ENCODE results near the gene IGLL1.
"Not testable (repeated sequence)": the region's sequence is repeated elsewhere in the genome, so short reads cannot be mapped to it uniquely, and the experiment has no call there.

The IGLL1 gene

GRCh38 chr22:23547818-23548500 lies 32.1 kb downstream of the IGLL1 start:
- H3K27ac ChIP-seq (replicated peaks) = no peak overlapping the region
- no peak for DNase-seq (ENCODE audit: low read depth in 1 of 2, low spot score in 1 of 2)
- H3K4me3 ChIP-seq (replicated peaks; ENCODE audit: insufficient read depth, low read length) = no peak overlapping the region
- TF ChIP-seq GABPA (IDR thresholded peaks at IDR 0.05; ENCODE audit: low read depth) = no peak
- no peak for TF ChIP-seq POLR2AphosphoS5 (IDR thresholded peaks at IDR 0.05; ENCODE audit: low read depth)
- no peak for TF ChIP-seq CTCF (IDR thresholded peaks at IDR 0.05; ENCODE audit: insufficient read depth, low read length)
- no peak for TF ChIP-seq REST (IDR thresholded peaks at IDR 0.05; ENCODE audit: insufficient replicate concordance, low read depth)
- TF ChIP-seq SPI1 (IDR thresholded peaks at IDR 0.05; ENCODE audit: borderline replicate concordance, low read depth) = no peak
- H3K27me3 ChIP-seq (ENCODE audit: insufficient read depth, poor library complexity, severe bottlenecking) = no peaks in the 10 kb centered on the region

DNA sequence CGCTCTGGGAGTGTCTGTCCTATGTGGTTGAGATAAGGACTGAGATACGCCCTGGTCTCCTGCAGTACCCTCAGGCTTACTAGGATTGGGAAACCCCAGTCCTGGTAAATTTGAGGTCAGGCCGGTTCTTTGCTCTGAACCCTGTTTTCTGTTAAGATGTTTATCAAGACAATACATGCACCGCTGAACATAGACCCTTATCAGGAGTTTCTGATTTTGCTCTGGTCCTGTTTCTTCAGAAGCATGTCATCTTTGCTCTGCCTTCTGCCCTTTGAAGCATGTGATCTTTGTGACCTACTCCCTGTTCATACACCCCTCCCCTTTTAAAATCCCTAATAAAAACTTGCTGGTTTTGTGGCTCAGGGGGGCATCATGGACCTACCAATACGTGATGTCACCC lies 32.7 kb downstream of the IGLL1 start:
- not testable (repeated sequence) for H3K27me3 ChIP-seq (ENCODE audit: insufficient read depth, poor library complexity, severe bottlenecking); DNase-seq (ENCODE audit: low read depth in 1 of 2, low spot score in 1 of 2); H3K4me3 ChIP-seq (replicated peaks; ENCODE audit: insufficient read depth, low read length); H3K27ac ChIP-seq (replicated peaks)

- DNase-seq (ENCODE audit: low read depth in 1 of 2, low spot score in 1 of 2) = no peak
- TF ChIP-seq POLR2AphosphoS5 (IDR thresholded peaks at IDR 0.05; ENCODE audit: low read depth) = no peak
- no peak for TF ChIP-seq SPI1 (IDR thresholded peaks at IDR 0.05; ENCODE audit: borderline replicate concordance, low read depth)
- TF ChIP-seq GABPA (IDR thresholded peaks at IDR 0.05; ENCODE audit: low read depth) = no peak
- no peak for TF ChIP-seq CTCF (IDR thresholded peaks at IDR 0.05; ENCODE audit: insufficient read depth, low read length)
- no peak for TF ChIP-seq REST (IDR thresholded peaks at IDR 0.05; ENCODE audit: insufficient replicate concordance, low read depth)
- Histone ChIP-seq H3K4me3 (replicated peaks; ENCODE audit: insufficient read depth, low read length) (no peak overlapping the region), H3K27me3 (ENCODE audit: insufficient read depth, poor library complexity, severe bottlenecking) (no peaks in the 10 kb centered on the region), H3K27ac (replicated peaks) (no peak overlapping the region)
These were observed 35.2 kb downstream of the IGLL1 start for GRCh38 chr22:23544852-23545251.

DNA sequence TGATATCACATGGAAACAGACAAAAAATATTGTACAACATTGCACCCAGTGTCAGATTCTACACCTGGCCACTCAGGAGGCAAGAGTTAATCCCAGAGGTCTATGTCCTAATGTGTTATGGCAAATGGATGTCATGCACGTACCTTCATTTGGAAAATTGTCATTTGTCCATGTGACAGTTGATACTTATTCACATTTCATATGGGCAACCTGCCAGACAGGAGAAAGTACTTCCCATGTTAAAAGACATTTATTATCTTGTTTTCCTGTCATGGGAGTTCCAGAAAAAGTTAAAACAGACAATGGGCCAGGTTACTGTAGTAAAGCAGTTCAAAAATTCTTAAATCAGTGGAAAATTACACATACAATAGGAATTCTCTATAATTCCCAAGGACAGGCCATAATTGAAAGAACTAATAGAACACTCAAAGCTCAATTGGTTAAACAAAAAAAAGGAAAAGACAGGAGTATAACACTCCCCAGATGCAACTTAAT lies 36.5 kb downstream of the IGLL1 start:
- not testable (repeated sequence) for DNase-seq (ENCODE audit: low read depth in 1 of 2, low spot score in 1 of 2); H3K4me3 ChIP-seq (replicated peaks; ENCODE audit: insufficient read depth, low read length); H3K27ac ChIP-seq (replicated peaks); H3K27me3 ChIP-seq (ENCODE audit: insufficient read depth, poor library complexity, severe bottlenecking)

- H3K4me3 ChIP-seq (replicated peaks; ENCODE audit: insufficient read depth, low read length) = no peak overlapping the region
- no peak overlapping the region for H3K27ac ChIP-seq (replicated peaks)
- DNase-seq (ENCODE audit: low read depth in 1 of 2, low spot score in 1 of 2) = no peak
- TF ChIP-seq POLR2AphosphoS5 (IDR thresholded peaks at IDR 0.05; ENCODE audit: low read depth) = no peak
- H3K27me3 ChIP-seq (ENCODE audit: insufficient read depth, poor library complexity, severe bottlenecking) = no peaks in the 10 kb centered on the region
These were observed 37.2 kb downstream of the IGLL1 start for GRCh38 chr22:23542933-23543332.

DNA sequence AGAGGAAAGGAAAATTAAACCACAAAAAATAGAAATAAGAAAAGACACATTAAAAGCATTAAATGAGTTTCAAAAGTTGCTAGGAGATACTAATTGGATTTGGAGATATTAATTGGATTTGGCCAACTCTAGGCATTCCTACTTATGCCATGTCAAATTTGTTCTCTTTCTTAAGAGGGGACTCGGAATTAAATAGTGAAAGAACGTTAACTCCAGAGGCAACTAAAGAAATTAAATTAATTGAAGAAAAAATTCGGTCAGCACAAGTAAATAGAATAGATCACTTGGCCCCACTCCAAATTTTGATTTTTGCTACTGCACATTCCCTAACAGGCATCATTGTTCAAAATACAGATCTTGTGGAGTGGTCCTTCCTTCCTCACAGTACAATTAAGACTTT lies 37.7 kb downstream of the IGLL1 start:
- not testable (repeated sequence) for H3K27me3 ChIP-seq (ENCODE audit: insufficient read depth, poor library complexity, severe bottlenecking); H3K27ac ChIP-seq (replicated peaks); H3K4me3 ChIP-seq (replicated peaks; ENCODE audit: insufficient read depth, low read length); DNase-seq (ENCODE audit: low read depth in 1 of 2, low spot score in 1 of 2)

GRCh38 chr22:23541849-23542281 lies 38.2 kb downstream of the IGLL1 start:
- H3K27me3 ChIP-seq (ENCODE audit: insufficient read depth, poor library complexity, severe bottlenecking); H3K27ac ChIP-seq (replicated peaks); DNase-seq (ENCODE audit: low read depth in 1 of 2, low spot score in 1 of 2); H3K4me3 ChIP-seq (replicated peaks; ENCODE audit: insufficient read depth, low read length): not testable (repeated sequence)

DNA sequence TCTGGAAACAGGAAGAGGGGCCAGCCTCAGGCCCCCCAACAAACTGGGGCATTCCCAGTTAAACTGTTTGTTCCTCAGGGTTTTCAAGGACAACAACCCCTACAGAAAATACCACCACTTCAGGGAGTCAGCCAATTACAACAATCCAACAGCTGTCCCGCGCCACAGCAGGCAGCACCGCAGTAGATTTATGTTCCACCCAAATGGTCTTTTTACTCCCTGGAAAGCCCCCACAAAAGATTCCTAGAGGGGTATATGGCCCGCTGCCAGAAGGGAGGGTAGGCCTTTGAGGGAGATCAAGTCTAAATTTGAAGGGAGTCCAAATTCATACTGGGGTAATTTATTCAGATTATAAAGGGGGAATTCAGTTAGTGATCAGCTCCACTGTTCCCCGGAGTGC lies 39.3 kb downstream of the IGLL1 start:
- H3K27ac ChIP-seq (replicated peaks); H3K4me3 ChIP-seq (replicated peaks; ENCODE audit: insufficient read depth, low read length); H3K27me3 ChIP-seq (ENCODE audit: insufficient read depth, poor library complexity, severe bottlenecking): not testable (repeated sequence)

GRCh38 chr22:23539839-23540198 lies 40.3 kb downstream of the IGLL1 start:
- not testable (repeated sequence) for H3K4me3 ChIP-seq (replicated peaks; ENCODE audit: insufficient read depth, low read length); DNase-seq (ENCODE audit: low read depth in 1 of 2, low spot score in 1 of 2); H3K27ac ChIP-seq (replicated peaks); H3K27me3 ChIP-seq (ENCODE audit: insufficient read depth, poor library complexity, severe bottlenecking)

More for the DNA sequence above, 39.3 kb downstream of the IGLL1 start:
- not testable (repeated sequence) for DNase-seq (ENCODE audit: low read depth in 1 of 2, low spot score in 1 of 2)
